ENCODE results near the gene ASCC2.

ASCC2 gene

GRCh38 chr22:29816980-29817379, 21.1 kb downstream of the ASCC2 start:
- Histone ChIP-seq H3K4me2 (ENCODE audit: low read length) (no peak overlapping the region), H4K12ac (ENCODE audit: low read depth, low read length) (no peak overlapping the region), H3K4me1 (ENCODE audit: control insufficient read depth in 1 of 2, insufficient read depth in 2 of 2, low read length in 2 of 2) (peaks cover 11 to 20% of the 10 kb centered on the region in 2 experiments), H3K23ac (ENCODE audit: low read length) (no peak overlapping the region), H3K79me1 (ENCODE audit: low read length) (no peaks in the 10 kb centered on the region), H3K79me2 (ENCODE audit: control insufficient read depth, insufficient read depth, low read length, poor library complexity) (no peaks in the 10 kb centered on the region), H3K9me3 (ENCODE audit: insufficient read depth, low read depth, low read length) (no peaks in the 10 kb centered on the region), H2BK5ac (ENCODE audit: low read depth, low read length, poor library complexity) (no peak overlapping the region), H3K27ac (ENCODE audit: low read depth, low read length) (no peak overlapping the region), H4K91ac (ENCODE audit: low read depth, low read length) (no peak overlapping the region), H3K36me3 (ENCODE audit: control insufficient read depth in 1 of 2, insufficient read depth in 2 of 2, low read length in 2 of 2) (peaks cover 18 to 45% of the 10 kb centered on the region in 2 experiments), H2BK120ac (ENCODE audit: insufficient read depth, low read length, poor library complexity) (no peak overlapping the region), H3K27me3 (ENCODE audit: insufficient read depth, low read length) (no peaks in the 10 kb centered on the region), H3K4ac (ENCODE audit: low read depth, low read length) (no peak overlapping the region), H4K8ac (ENCODE audit: low read depth, low read length) (no peak overlapping the region), H2AFZ (ENCODE audit: insufficient read depth, low read length, poor library complexity) (no peak overlapping the region), H3K4me3 (ENCODE audit: low read depth, low read length) (no peak overlapping the region), H3K9ac (ENCODE audit: low read length) (no peak overlapping the region), H3K18ac (ENCODE audit: low read length) (no peak overlapping the region), H2AK5ac (ENCODE audit: low read length) (no peak overlapping the region), H2BK12ac (ENCODE audit: low read length) (no peak overlapping the region), H3K14ac (ENCODE audit: low read length) (no peak overlapping the region)
- peak; percentile 48 to 66 for DNase-seq
- no CpG with 5 or more reads among the region's 2 CpGs for WGBS (ENCODE audit: extremely low coverage, insufficient coverage, insufficient read length)

- H2BK5ac ChIP-seq (ENCODE audit: low read depth, low read length, poor library complexity): no peak overlapping the region
- no peak overlapping the region for H4K91ac ChIP-seq (ENCODE audit: low read depth, low read length)
- no peaks in the 10 kb centered on the region for H3K9me3 ChIP-seq (ENCODE audit: insufficient read depth, low read depth, low read length)
- H4K12ac ChIP-seq (ENCODE audit: low read depth, low read length): no peak overlapping the region
- H3K4ac ChIP-seq (ENCODE audit: low read depth, low read length): no peak overlapping the region
- H2BK120ac ChIP-seq (ENCODE audit: insufficient read depth, low read length, poor library complexity): no peak overlapping the region
- no peak overlapping the region for H4K8ac ChIP-seq (ENCODE audit: low read depth, low read length)
- H3K27ac ChIP-seq (ENCODE audit: low read depth, low read length): no peak overlapping the region
- no peak overlapping the region for H3K4me3 ChIP-seq (ENCODE audit: low read depth, low read length)
- no peak overlapping the region for H2BK12ac ChIP-seq (ENCODE audit: low read length)
- H3K4me1 ChIP-seq (ENCODE audit: control insufficient read depth in 1 of 2, insufficient read depth in 2 of 2, low read length in 2 of 2): peaks cover 11 to 20% of the 10 kb centered on the region in 2 experiments
- no peak overlapping the region for H2AFZ ChIP-seq (ENCODE audit: insufficient read depth, low read length, poor library complexity)
- no peak for DNase-seq
- WGBS (ENCODE audit: extremely low coverage, insufficient coverage, insufficient read length): no CpG with 5 or more reads among the region's 6 CpGs
- no peaks in the 10 kb centered on the region for H3K27me3 ChIP-seq (ENCODE audit: insufficient read depth, low read length)
- no peak overlapping the region for H3K18ac ChIP-seq (ENCODE audit: low read length)
- no peaks in the 10 kb centered on the region for H3K79me1 ChIP-seq (ENCODE audit: low read length)
- no peak overlapping the region for H3K14ac ChIP-seq (ENCODE audit: low read length)
- no peak overlapping the region for H3K23ac ChIP-seq (ENCODE audit: low read length)
- H3K9ac ChIP-seq (ENCODE audit: low read length): no peak overlapping the region
- H3K79me2 ChIP-seq (ENCODE audit: control insufficient read depth, insufficient read depth, low read length, poor library complexity): no peaks in the 10 kb centered on the region
- no peak overlapping the region for H3K4me2 ChIP-seq (ENCODE audit: low read length)
- peaks cover 19 to 43% of the 10 kb centered on the region in 2 experiments for H3K36me3 ChIP-seq (ENCODE audit: control insufficient read depth in 1 of 2, insufficient read depth in 2 of 2, low read length in 2 of 2)
- H2AK5ac ChIP-seq (ENCODE audit: low read length): no peak overlapping the region
Measured at GRCh38 chr22:29816539-29816938, 21.5 kb downstream of the ASCC2 start.

GRCh38 chr22:29816128-29816527, 21.9 kb downstream of the ASCC2 start:
- no peak overlapping the region for H3K9ac ChIP-seq (ENCODE audit: low read length)
- H4K8ac ChIP-seq (ENCODE audit: low read depth, low read length): peak overlapping the region; percentile 2
- H2AFZ ChIP-seq (ENCODE audit: insufficient read depth, low read length, poor library complexity): no peak overlapping the region
- no peak overlapping the region for H3K4me2 ChIP-seq (ENCODE audit: low read length)
- H3K36me3 ChIP-seq (ENCODE audit: control insufficient read depth in 1 of 2, insufficient read depth in 2 of 2, low read length in 2 of 2): peaks cover 17 to 43% of the 10 kb centered on the region in 2 experiments
- peak in 1 of 2 donors; percentile 56 for DNase-seq
- no peaks in the 10 kb centered on the region for H3K9me3 ChIP-seq (ENCODE audit: insufficient read depth, low read depth, low read length)
- no peak overlapping the region for H3K4me3 ChIP-seq (ENCODE audit: low read depth, low read length)
- H3K27me3 ChIP-seq (ENCODE audit: insufficient read depth, low read length): no peaks in the 10 kb centered on the region
- H4K91ac ChIP-seq (ENCODE audit: low read depth, low read length): no peak overlapping the region
- H3K27ac ChIP-seq (ENCODE audit: low read depth, low read length): no peak overlapping the region
- H3K4ac ChIP-seq (ENCODE audit: low read depth, low read length): no peak overlapping the region
- H3K14ac ChIP-seq (ENCODE audit: low read length): no peak overlapping the region
- no peak overlapping the region for H3K23ac ChIP-seq (ENCODE audit: low read length)
- no peak overlapping the region for H2BK12ac ChIP-seq (ENCODE audit: low read length)
- WGBS (ENCODE audit: extremely low coverage, insufficient coverage, insufficient read length): no CpG with 5 or more reads among the region's 2 CpGs
- H3K18ac ChIP-seq (ENCODE audit: low read length): no peak overlapping the region
- H3K4me1 ChIP-seq (ENCODE audit: control insufficient read depth in 1 of 2, insufficient read depth in 2 of 2, low read length in 2 of 2): peaks cover 11 to 20% of the 10 kb centered on the region in 2 experiments
- no peak overlapping the region for H4K12ac ChIP-seq (ENCODE audit: low read depth, low read length)
- no peak overlapping the region for H2AK5ac ChIP-seq (ENCODE audit: low read length)
- H2BK5ac ChIP-seq (ENCODE audit: low read depth, low read length, poor library complexity): no peak overlapping the region
- H2BK120ac ChIP-seq (ENCODE audit: insufficient read depth, low read length, poor library complexity): no peak overlapping the region
- H3K79me2 ChIP-seq (ENCODE audit: control insufficient read depth, insufficient read depth, low read length, poor library complexity): no peaks in the 10 kb centered on the region
- H3K79me1 ChIP-seq (ENCODE audit: low read length): no peaks in the 10 kb centered on the region

- WGBS (ENCODE audit: extremely low coverage, insufficient coverage, insufficient read length): no CpG with 5 or more reads among the region's 4 CpGs
- Histone ChIP-seq H3K27me3 (ENCODE audit: insufficient read depth, low read length) (no peaks in the 10 kb centered on the region), H3K79me1 (ENCODE audit: low read length) (no peaks in the 10 kb centered on the region), H4K8ac (ENCODE audit: low read depth, low read length) (peak overlapping the region; percentile 2), H3K79me2 (ENCODE audit: control insufficient read depth, insufficient read depth, low read length, poor library complexity) (no peaks in the 10 kb centered on the region), H2AK5ac (ENCODE audit: low read length) (no peak overlapping the region), H3K9ac (ENCODE audit: low read length) (no peak overlapping the region), H2AFZ (ENCODE audit: insufficient read depth, low read length, poor library complexity) (no peak overlapping the region), H2BK12ac (ENCODE audit: low read length) (peak overlapping the region; percentile 19), H3K4me3 (ENCODE audit: low read depth, low read length) (no peak overlapping the region), H2BK120ac (ENCODE audit: insufficient read depth, low read length, poor library complexity) (peak overlapping the region; percentile 36), H3K4ac (ENCODE audit: low read depth, low read length) (no peak overlapping the region), H3K14ac (ENCODE audit: low read length) (peak overlapping the region; percentile 32), H3K27ac (ENCODE audit: low read depth, low read length) (no peak overlapping the region), H2BK5ac (ENCODE audit: low read depth, low read length, poor library complexity) (no peak overlapping the region), H3K9me3 (ENCODE audit: insufficient read depth, low read depth, low read length) (no peaks in the 10 kb centered on the region), H4K12ac (ENCODE audit: low read depth, low read length) (no peak overlapping the region), H3K18ac (ENCODE audit: low read length) (no peak overlapping the region), H3K4me2 (ENCODE audit: low read length) (no peak overlapping the region), H4K91ac (ENCODE audit: low read depth, low read length) (no peak overlapping the region), H3K23ac (ENCODE audit: low read length) (no peak overlapping the region), H3K4me1 (ENCODE audit: control insufficient read depth in 1 of 2, insufficient read depth in 2 of 2, low read length in 2 of 2) (peaks cover 11 to 20% of the 10 kb centered on the region in 2 experiments), H3K36me3 (ENCODE audit: control insufficient read depth in 1 of 2, insufficient read depth in 2 of 2, low read length in 2 of 2) (peaks cover 17 to 43% of the 10 kb centered on the region in 2 experiments)
- no peak for DNase-seq
Measured at GRCh38 chr22:29815580-29815979, 22.5 kb downstream of the ASCC2 start.
